OCI-LY3 (cell line): Measurements from ENCODE around the gene OBSCN.

Experiments used
- CTCF ChIP-seq: fragments of 200-600, 300-600 bp; sonication (generic); IDR thresholded peaks from 2 replicates; pipeline ENCODE4 v1.5.1; 2014; ENCODE audit warnings: antibody characterized with exemption, low read length, low read depth
- EZH2phosphoT487 ChIP-seq: fragments of 200-600 bp; shearing (Covaris generic); IDR thresholded peaks from 2 replicates; pipeline ENCODE4 v1.6.1; 2018; ENCODE audit warnings: antibody characterized with exemption, mixed run types, low read depth

DNA sequence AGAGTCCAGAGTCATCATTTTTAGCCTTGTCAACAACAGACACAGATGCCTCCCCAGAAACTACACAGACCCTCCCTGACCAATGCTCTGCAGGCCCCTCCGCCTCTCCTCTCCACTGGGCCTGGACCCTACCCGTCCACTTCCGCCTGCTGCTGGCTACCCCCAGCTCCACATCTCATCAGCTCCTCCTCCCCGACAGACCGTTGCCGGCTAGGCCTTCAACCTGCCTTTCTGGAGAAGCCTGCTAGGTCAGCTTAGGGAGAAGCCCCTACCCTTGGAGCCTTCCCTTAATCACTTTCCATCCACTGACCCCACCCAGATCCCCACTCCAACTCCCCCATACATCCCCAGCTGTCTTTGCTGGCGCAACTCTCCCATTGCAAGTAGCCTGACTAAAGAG is 207.4 kb downstream of the OBSCN start:
- TF ChIP-seq CTCF: no peak
- TF ChIP-seq EZH2phosphoT487: no peak
